H1 (cell line): ENCODE data around the gene EVPLL. TPM values are rescaled to one million over a fixed set of nuclear protein-coding genes. Genes with fewer than 3 reads are reported as not detected.
"Not testable (repeated sequence)": the region's sequence is repeated elsewhere in the genome, so short reads cannot be mapped to it uniquely, and the experiment has no call there.

Experiments
- CTCF ChIA-PET: fragments of 300-600 bp; sonication (Branson Sonifier 250); formaldehyde crosslinking; loops from one replicate; lab custom pipeline; 2021; ENCODE audit not compliant: partially characterized antibody; lab: Charles Lee
- POLR2A ChIA-PET: fragments of 300-600 bp; sonication (Branson Sonifier 250); formaldehyde crosslinking; loops from one replicate; lab custom pipeline; 2021; ENCODE audit warnings: inconsistent platforms; ENCODE audit not compliant: partially characterized antibody; lab: Charles Lee
- DNase-seq, 2 experiments: peaks; one replicate each; pipeline versions ENCODE4 v3.0.0 to v3.0.0-alpha.2; 2010 to 2022; ENCODE audit warnings: low spot score in 2 of 2, low read depth in 1 of 2, mixed read lengths in 1 of 2
- FAIRE-seq: peaks from 2 replicates; lab custom pipeline; 2011; peaks lifted over from hg19 to GRCh38; lab: Jason Lieb, UNC
- H2AFZ ChIP-seq: 2 replicates; pipeline ENCODE4 v1.8.1; 2012; ENCODE audit warnings: low read length, inconsistent platforms
- H2AK5ac ChIP-seq: 2 replicates; pipeline ENCODE4 v1.6.1; 2013; ENCODE audit warnings: low read depth, low read length
- H2BK120ac ChIP-seq: replicated peaks from 2 replicates; pipeline ENCODE3; 2013; ENCODE audit warnings: low read depth, low read length, inconsistent platforms
- H2BK12ac ChIP-seq: 2 replicates; pipeline ENCODE4 v1.6.1; 2013; ENCODE audit warnings: low read depth, low read length
- H2BK15ac ChIP-seq: 2 replicates; pipeline ENCODE4 v1.6.1; 2013; ENCODE audit warnings: low read length
- H2BK20ac ChIP-seq: 2 replicates; pipeline ENCODE4 v1.6.1; 2013; ENCODE audit warnings: low read length
- H2BK5ac ChIP-seq: 2 replicates; pipeline ENCODE4 v1.6.1; 2013; ENCODE audit warnings: low read depth, low read length
- H3K14ac ChIP-seq: 2 replicates; pipeline ENCODE4 v1.6.1; 2013; ENCODE audit warnings: inconsistent platforms; ENCODE audit not compliant: insufficient read length
- H3K18ac ChIP-seq: 2 replicates; pipeline ENCODE4 v1.6.1; 2013; ENCODE audit warnings: low read length; ENCODE audit errors: extremely low read depth
- H3K23ac ChIP-seq: 2 replicates; pipeline ENCODE4 v1.6.1; 2013; ENCODE audit warnings: inconsistent platforms; ENCODE audit not compliant: insufficient read length
- H3K23me2 ChIP-seq: 2 replicates; pipeline ENCODE4 v1.6.1; 2013; ENCODE audit warnings: low read depth, low read length
- H3K27ac ChIP-seq: 2 replicates; pipeline ENCODE4 v1.6.1; 2011; ENCODE audit warnings: low read depth, low read length, inconsistent platforms
- H3K27me3 ChIP-seq, 4 experiments: replicated peaks in 1 of 4; 1 replicate in 1 of 4; 2 replicates in 3 of 4; pipeline versions ENCODE4 v1.6.1 to v1.8.1; 2011 to 2013; ENCODE audit warnings: low read length in 3 of 4, mild to moderate bottlenecking in 3 of 4, inconsistent platforms in 2 of 4, mixed read lengths in 2 of 4, moderate library complexity in 1 of 4; ENCODE audit not compliant: control insufficient read depth in 3 of 4, insufficient read depth in 3 of 4; ENCODE audit errors: extremely low read depth in 1 of 4
- H3K36me3 ChIP-seq, 4 experiments: 2 replicates each; pipeline versions ENCODE4 v1.6.1 to v1.8.1; 2011 to 2013; ENCODE audit warnings: mild to moderate bottlenecking in 4 of 4, low read length in 3 of 4, moderate library complexity in 2 of 4, control low read depth in 1 of 4, inconsistent platforms in 1 of 4; ENCODE audit not compliant: insufficient read depth in 4 of 4, control insufficient read depth in 2 of 4
- H3K4ac ChIP-seq: replicated peaks from 2 replicates; pipeline ENCODE3; 2013; ENCODE audit warnings: low read length, low read depth, mixed read lengths, inconsistent platforms; ENCODE audit not compliant: insufficient read length
- H3K4me1 ChIP-seq, 4 experiments: replicated peaks in 1 of 4; 1 replicate in 1 of 4; 2 replicates in 3 of 4; pipeline versions ENCODE4 v1.6.1 to v1.8.1; 2011 to 2013; ENCODE audit warnings: low read length in 3 of 4, inconsistent platforms in 2 of 4, mixed read lengths in 1 of 4; ENCODE audit not compliant: insufficient read depth in 4 of 4, control insufficient read depth in 3 of 4
- H3K4me2 ChIP-seq, 2 experiments: 2 replicates each; pipeline versions ENCODE4 v1.6.1 to v1.8.1; 2011 to 2013; ENCODE audit warnings: low read depth in 2 of 2, low read length in 2 of 2, control low read depth in 1 of 2, inconsistent platforms in 1 of 2, mild to moderate bottlenecking in 1 of 2; ENCODE audit not compliant: insufficient read depth in 1 of 2
- H3K4me3 ChIP-seq, 4 experiments: fragments of 200-600, 300-600 bp in 1 of 4; sonication (generic), shearing (Covaris generic), sonication (Bioruptor Twin) in 1 of 4; 2 replicates each; pipeline versions ENCODE4 v1.5.1 to v1.8.1; 2011 to 2016; ENCODE audit warnings: low read length in 4 of 4, low read depth in 3 of 4, control low read depth in 2 of 4, inconsistent platforms in 2 of 4, mild to moderate bottlenecking in 2 of 4, mixed read lengths in 1 of 4, moderate library complexity in 1 of 4; ENCODE audit not compliant: insufficient read depth in 2 of 4; ENCODE audit errors: extremely low read depth in 1 of 4
- H3K56ac ChIP-seq: replicated peaks from 2 replicates; pipeline ENCODE3; 2013; ENCODE audit warnings: low read depth, mild to moderate bottlenecking, mixed read lengths, low read length, inconsistent platforms; ENCODE audit not compliant: insufficient read length
- H3K79me1 ChIP-seq: 2 replicates; pipeline ENCODE4 v1.6.1; 2013; ENCODE audit warnings: low read depth, low read length, control low read depth
- H3K79me2 ChIP-seq, 2 experiments: 2 replicates each; pipeline versions ENCODE4 v1.6.1 to v1.8.1; 2012 to 2013; ENCODE audit warnings: low read length in 2 of 2, mild to moderate bottlenecking in 2 of 2, inconsistent platforms in 1 of 2; ENCODE audit not compliant: insufficient read depth in 2 of 2, control insufficient read depth in 1 of 2
- H3K9ac ChIP-seq, 4 experiments: replicated peaks in 1 of 4; 1 replicate in 1 of 4; 2 replicates in 3 of 4; pipeline versions ENCODE4 v1.6.1 to v1.8.1; 2011 to 2013; ENCODE audit warnings: low read depth in 3 of 4, low read length in 3 of 4, control low read depth in 2 of 4, mild to moderate bottlenecking in 2 of 4, moderate library complexity in 2 of 4, inconsistent platforms in 1 of 4; ENCODE audit errors: extremely low read depth in 1 of 4
- H3K9me3 ChIP-seq, 2 experiments: 2 replicates each; pipeline versions ENCODE4 v1.6.1 to v1.8.1; 2012 to 2013; ENCODE audit warnings: mild to moderate bottlenecking in 2 of 2, moderate library complexity in 2 of 2, control low read depth in 1 of 2, inconsistent platforms in 1 of 2, low read depth in 1 of 2, low read length in 1 of 2, mixed read lengths in 1 of 2; ENCODE audit not compliant: insufficient read depth in 2 of 2
- H4K20me1 ChIP-seq, 2 experiments: replicated peaks in 1 of 2; 2 replicates each; pipeline versions ENCODE3 to v1.8.1; 2011 to 2013; ENCODE audit warnings: inconsistent platforms in 2 of 2, low read length in 2 of 2, mild to moderate bottlenecking in 1 of 2; ENCODE audit not compliant: insufficient read depth in 2 of 2, control insufficient read depth in 1 of 2
- H4K5ac ChIP-seq: 2 replicates; pipeline ENCODE4 v1.6.1; 2013; ENCODE audit warnings: low read length, low read depth, mixed read lengths, inconsistent platforms; ENCODE audit not compliant: insufficient read length
- H4K8ac ChIP-seq: 2 replicates; pipeline ENCODE4 v1.8.0; 2013; ENCODE audit warnings: mild to moderate bottlenecking, moderate library complexity, low read length, inconsistent platforms; ENCODE audit not compliant: insufficient read depth; ENCODE audit errors: extremely low read depth
- H4K91ac ChIP-seq: replicated peaks from 2 replicates; pipeline ENCODE3; 2013; ENCODE audit warnings: low read length, mixed read lengths, inconsistent platforms; ENCODE audit not compliant: insufficient read length
- WGBS, 2 experiments: shearing (Covaris generic) in 1 of 2; methylation state at CpG; one replicate each; pipeline versions ENCODE4 v1.1.6 to v1.1.7; 2013 to 2015; ENCODE audit warnings: low lambda C conversion rate in 2 of 2, mixed read lengths in 2 of 2, inconsistent platforms in 1 of 2, low coverage in 1 of 2, missing lambda C conversion rate in 1 of 2; ENCODE audit not compliant: insufficient replicate concordance in 2 of 2, insufficient coverage in 1 of 2, insufficient read length in 1 of 2; ENCODE audit errors: extremely low coverage in 1 of 2, missing lambda C conversion rate in 1 of 2; 5-methylcytosine and 5-hydroxymethylcytosine counted together
- polyA plus RNA-seq, 7 experiments: library from polyadenylated mRNA; depleted of rRNA in 3 of 7; stranded (reverse) in 5 of 7; unstranded in 2 of 7; fragments of >200 nt in 5 of 7; fragments of 200-250 nt in 2 of 7; gene quantifications; 1 replicate in 5 of 7; 2 replicates in 1 of 7; 4 replicates in 1 of 7; pipeline versions ENCODE4 v1.2.1 to v1.2.3, GENCODE V29; 2011 to 2013; ENCODE audit warnings: missing spikeins in 2 of 7, mixed read lengths in 2 of 7
- total RNA-seq: library from RNA; stranded (reverse); fragmentation: NEBNext Ultra II Directional; extraction: Animal tissue kit (Norgen Biotek cat#: 25700); gene quantifications from 2 replicates; pipeline ENCODE4 v1.2.1, GENCODE V29; 2021

The EVPLL gene
- total and polyA plus RNA-seq, 2 of the 8 experiments (the other 6 are each of a cell fraction or from before 2014, with no cell fraction given): 0.06 TPM; not detected in 1

GRCh38 chr17:18338158-18338557, 39.4 kb upstream of the EVPLL start:
- H3K18ac ChIP-seq, H3K27me3 ChIP-seq, H3K79me1 ChIP-seq, H2BK20ac ChIP-seq, H3K23ac ChIP-seq, H4K91ac ChIP-seq, H4K20me1 ChIP-seq, H3K4ac ChIP-seq, H3K23me2 ChIP-seq, H3K9ac ChIP-seq, H3K14ac ChIP-seq, H4K8ac ChIP-seq, H3K27ac ChIP-seq, H3K4me3 ChIP-seq, H2BK120ac ChIP-seq, H2AFZ ChIP-seq, H2BK12ac ChIP-seq, H2BK5ac ChIP-seq, CTCF ChIA-PET, H3K79me2 ChIP-seq, FAIRE-seq, H2BK15ac ChIP-seq, POLR2A ChIA-PET, H3K4me1 ChIP-seq, H2AK5ac ChIP-seq, H3K4me2 ChIP-seq, H4K5ac ChIP-seq, DNase-seq, H3K56ac ChIP-seq: not testable (repeated sequence)
- Histone ChIP-seq H3K36me3 (peaks cover 32 to 77% (median 59%) of the 10 kb centered on the region in 4 experiments), H3K9me3 (peaks cover 0 to 13% of the 10 kb centered on the region in 2 experiments; a peak in 1 of 4 replicates)
- WGBS, 2 experiments: 98% methylated on average over 9 of the region's 25 CpGs; no CpG with 5 or more reads in 1 of the 2 experiments
